ENCODE measurements around the gene SCP2. TPM values are rescaled to one million over a fixed set of nuclear protein-coding genes. Genes with fewer than 3 reads are reported as not detected.

Gene SCP2
- total and polyA plus RNA-seq, 4 donors, result 85.6 to 157 (median 128) TPM

GRCh38 chr1:53089478-53090226 is 162.6 kb downstream of the SCP2 start:
- no peak overlapping the region for H3K4me3 ChIP-seq
- ATAC-seq (ENCODE audit: insufficient read depth, low FRiP score) (no peak), DNase-seq (no peak)
- peaks cover 0 to 18% (median 3%) of the 10 kb centered on the region in 5 donors for H3K4me1 ChIP-seq (ENCODE audit: control insufficient read depth in 5 of 5, insufficient read depth in 5 of 5, low read length in 5 of 5)
- peaks cover 0 to 2% (median 0%) of the 10 kb centered on the region in 4 donors for H3K36me3 ChIP-seq (ENCODE audit: control insufficient read depth in 4 of 4, insufficient read depth in 4 of 4, low read length in 4 of 4)
- WGBS, 2 donors, result 89 to 91% methylated on average over 11 of the region's 11 CpGs
- no peak overlapping the region for H3K9ac ChIP-seq (ENCODE audit: insufficient read depth in 1 of 2, low read length in 2 of 2)
- TF ChIP-seq CTCF (IDR thresholded peaks at IDR 0.05; ENCODE audit: control extremely low read depth, extremely low read depth), result no peak
- no peaks in the 10 kb centered on the region for H3K27me3 ChIP-seq (ENCODE audit: control insufficient read depth in 3 of 3, insufficient read depth in 3 of 3, low read length in 2 of 3)
- no peaks in the 10 kb centered on the region for H3K9me3 ChIP-seq (ENCODE audit: control insufficient read depth in 4 of 4, insufficient read depth in 3 of 4, low read length in 3 of 4)
- H3K27ac ChIP-seq (ENCODE audit: low read depth in 1 of 2, low read length in 1 of 2), result no peak overlapping the region

- DNase-seq, result no peak
- TF ChIP-seq CTCF (IDR thresholded peaks at IDR 0.05; ENCODE audit: control extremely low read depth, extremely low read depth), result no peak
- peak; percentile 35 for ATAC-seq (ENCODE audit: insufficient read depth, low FRiP score)
- Histone ChIP-seq H3K36me3 (ENCODE audit: control insufficient read depth in 4 of 4, insufficient read depth in 4 of 4, low read length in 4 of 4) (peaks cover 0 to 2% (median 0%) of the 10 kb centered on the region in 4 donors), H3K4me3 (no peak overlapping the region), H3K27ac (ENCODE audit: low read depth in 1 of 2, low read length in 1 of 2) (peak overlapping the region in 1 of 2 donors; percentile 27), H3K4me1 (ENCODE audit: control insufficient read depth in 5 of 5, insufficient read depth in 5 of 5, low read length in 5 of 5) (peaks cover 0 to 18% (median 3%) of the 10 kb centered on the region in 5 donors), H3K9me3 (ENCODE audit: control insufficient read depth in 4 of 4, insufficient read depth in 3 of 4, low read length in 3 of 4) (no peaks in the 10 kb centered on the region), H3K9ac (ENCODE audit: insufficient read depth in 1 of 2, low read length in 2 of 2) (no peak overlapping the region), H3K27me3 (ENCODE audit: control insufficient read depth in 3 of 3, insufficient read depth in 3 of 3, low read length in 2 of 3) (no peaks in the 10 kb centered on the region)
- WGBS, 2 donors, result 87 to 89% methylated on average over 37 of the region's 37 CpGs
Measured at GRCh38 chr1:53090227-53091147, 163.4 kb downstream of the SCP2 start.

DNA sequence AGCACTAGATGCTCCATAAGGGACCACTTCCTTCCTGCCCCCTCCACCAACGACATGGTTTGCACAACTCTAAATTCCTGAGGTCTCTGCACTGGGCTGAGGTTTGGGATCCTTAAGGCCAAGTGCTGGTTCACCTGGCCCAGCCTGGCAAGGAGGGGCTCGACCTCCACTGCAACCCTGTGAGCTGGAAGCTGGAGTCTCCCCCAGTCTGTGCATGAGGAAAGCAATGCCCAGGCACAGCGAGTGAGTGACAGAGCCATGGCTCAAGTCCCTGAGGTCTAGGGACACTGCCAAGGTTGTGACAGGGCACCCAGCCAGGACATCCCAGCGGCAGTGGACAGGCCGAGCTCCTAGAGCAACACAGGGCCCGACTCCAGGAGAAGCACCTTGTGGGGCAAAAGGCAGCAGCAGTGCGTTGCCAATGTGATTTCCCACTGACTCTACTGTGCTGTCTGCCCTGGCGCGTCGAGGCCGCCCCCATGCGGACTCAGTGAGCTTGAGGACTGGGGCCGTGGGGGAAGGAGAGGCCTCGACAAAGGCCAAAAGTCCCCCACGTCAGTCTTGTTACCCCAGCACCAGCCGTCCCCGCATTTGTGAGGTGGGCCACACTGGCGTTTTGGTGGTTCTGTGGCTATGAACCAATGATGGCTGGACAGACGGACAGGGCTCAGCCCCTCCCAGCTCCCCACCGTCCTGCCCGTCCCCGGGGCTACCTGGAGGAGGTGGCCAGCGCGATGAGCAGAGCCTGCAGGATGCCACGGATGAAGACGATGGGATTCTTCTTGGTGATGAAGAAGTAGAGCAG is 165.0 kb downstream of the SCP2 start:
- H3K27me3 ChIP-seq (ENCODE audit: control insufficient read depth in 3 of 3, insufficient read depth in 3 of 3, low read length in 2 of 3), result no peaks in the 10 kb centered on the region
- H3K4me3 ChIP-seq, result no peak overlapping the region
- H3K4me1 ChIP-seq (ENCODE audit: control insufficient read depth in 5 of 5, insufficient read depth in 5 of 5, low read length in 5 of 5), result peaks cover 0 to 7% (median 0%) of the 10 kb centered on the region in 5 donors
- no peak for TF ChIP-seq CTCF (IDR thresholded peaks at IDR 0.05; ENCODE audit: control extremely low read depth, extremely low read depth)
- no peak overlapping the region for H3K27ac ChIP-seq (ENCODE audit: low read depth in 1 of 2, low read length in 1 of 2)
- no peak for DNase-seq
- H3K9me3 ChIP-seq (ENCODE audit: control insufficient read depth in 4 of 4, insufficient read depth in 3 of 4, low read length in 3 of 4), result peaks cover 0 to 2% (median 0%) of the 10 kb centered on the region in 4 donors
- ATAC-seq (ENCODE audit: insufficient read depth, low FRiP score), result no peak
- no peak overlapping the region for H3K9ac ChIP-seq (ENCODE audit: insufficient read depth in 1 of 2, low read length in 2 of 2)
- WGBS, 2 donors, result 82 to 83% methylated on average over 26 of the region's 26 CpGs
- H3K36me3 ChIP-seq (ENCODE audit: control insufficient read depth in 4 of 4, insufficient read depth in 4 of 4, low read length in 4 of 4), result peaks cover 0 to 2% (median 0%) of the 10 kb centered on the region in 4 donors
